Esophagus squamous epithelium (tissue), 5 donors: Measurements from ENCODE around the gene INAFM2. TPM values are rescaled to one million over a fixed set of nuclear protein-coding genes. Genes with fewer than 3 reads are reported as not detected.
A peak's percentile ranks its signal among the peaks of the same experiment; 100 is the strongest.

ENCODE experiments used
- DNase-seq: peaks from one replicate; lab custom pipeline; 2025; lab: John Stamatoyannopoulos, UW
- H3K27ac ChIP-seq, 4 donors: fragments of 200-600 bp; sonication (generic); one replicate each; pipeline ENCODE4 v1.5.1; 2016 to 2019; ENCODE audit warnings: mild to moderate bottlenecking in 1 of 4
- H3K27me3 ChIP-seq, 4 donors: fragments of 200-600 bp; sonication (generic); 1 replicate in 3 of 4; 2 replicates in 1 of 4; pipeline versions ENCODE4 v1.5.1 to v1.6.0; 2017 to 2021; ENCODE audit warnings: antibody characterized with exemption in 1 of 4
- H3K36me3 ChIP-seq, 3 donors: fragments of 200-600 bp; sonication (generic); one replicate each; pipeline ENCODE4 v1.5.1; 2016 to 2019
- H3K4me1 ChIP-seq, 3 donors: fragments of 200-600 bp; sonication (generic); one replicate each; pipeline ENCODE4 v1.5.1; 2017 to 2019
- H3K4me3 ChIP-seq, 4 donors: fragments of 200-600 bp; sonication (generic); 1 replicate in 3 of 4; 2 replicates in 1 of 4; pipeline ENCODE4 v1.5.1; 2016 to 2019; ENCODE audit warnings: mild to moderate bottlenecking in 2 of 4, moderate library complexity in 1 of 4
- H3K9me3 ChIP-seq, 3 donors: fragments of 200-600 bp; sonication (generic); one replicate each; pipeline ENCODE4 v1.5.1; 2016 to 2019
- POLR2A ChIP-seq, 4 donors: fragments of 450-650 bp; IDR thresholded peaks; one replicate each; pipeline ENCODE4 v1.6.1; 2017; ENCODE audit warnings: antibody characterized with exemption in 4 of 4, mild to moderate bottlenecking in 4 of 4, moderate library complexity in 3 of 4
- WGBS, 2 donors: methylation state at CpG; one replicate each; pipeline ENCODE4 v1.1.5; 2018; 5-methylcytosine and 5-hydroxymethylcytosine counted together
- intact Hi-C: fragments of 100-400 bp; cut with DNase I; formaldehyde crosslinking; loops from one replicate; pipeline ENCODE4 v1.15.0; 2022
- total RNA-seq, 4 donors: library from RNA; depleted of rRNA; stranded (reverse); fragments of >200 nt; gene quantifications; one replicate each; pipeline ENCODE4 v1.1.0, GENCODE V29; 2016
- TF ChIP-seq, protein P1 (sequence below), 6 experiments: fragments of 450-650 bp in 4 of 6; fragments of 200-600 bp in 2 of 6; sonication (generic) in 2 of 6; IDR thresholded peaks; one replicate each; pipeline ENCODE4 v1.5.1; 2016 to 2019; ENCODE audit warnings: antibody characterized with exemption in 6 of 6, mild to moderate bottlenecking in 4 of 6, moderate library complexity in 4 of 6
- donor health status: DM: yes; HTN: yes; CAD: no.

Gene INAFM2
- total RNA-seq, 4 donors from 2014 or later, result 4.7 to 10.1 (median 8.1) TPM

DNA sequence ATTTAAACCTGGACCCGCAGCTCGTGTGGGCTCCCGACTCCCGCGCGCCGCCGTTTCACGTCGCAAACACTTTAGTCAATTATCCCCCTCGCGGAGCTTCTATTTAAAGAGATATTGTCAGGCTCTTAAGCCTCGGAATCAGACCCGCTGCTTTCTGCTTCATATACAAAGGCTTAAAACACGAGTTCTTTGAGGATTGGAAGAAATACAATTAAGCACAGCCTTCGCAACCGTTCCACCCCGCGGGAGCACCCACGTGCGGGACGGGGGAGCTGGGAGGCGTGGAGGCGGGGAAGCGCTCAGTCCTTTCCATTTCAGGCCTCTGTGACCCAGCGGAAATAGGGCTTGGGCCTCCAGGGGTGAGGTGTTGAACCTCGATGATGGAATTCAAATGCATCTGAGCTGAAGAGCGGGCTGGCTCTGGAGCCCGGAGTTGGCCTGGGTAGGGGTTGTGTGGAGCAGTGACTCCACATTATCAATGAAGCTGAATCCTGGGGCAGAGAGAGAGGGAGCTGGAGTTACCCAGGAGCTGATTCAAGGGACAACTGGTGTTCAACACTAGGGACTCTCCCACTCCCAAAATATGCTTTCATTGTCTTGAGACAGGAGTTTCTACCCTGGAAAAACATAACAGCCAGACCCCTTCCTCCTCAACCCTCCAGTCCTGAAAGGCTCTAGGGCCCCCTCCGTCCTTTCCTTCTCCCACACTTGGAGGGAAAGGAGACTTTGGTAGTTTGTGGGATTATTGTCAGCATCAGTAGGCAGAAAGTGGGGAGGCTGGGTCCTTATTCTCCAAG is 43.0 kb upstream of the INAFM2 start:
- Histone ChIP-seq H3K4me3 (no peak overlapping the region), H3K27me3 (peaks cover 23 to 79% (median 33%) of the 10 kb centered on the region in 4 donors), H3K9me3 (no peaks in the 10 kb centered on the region), H3K4me1 (peaks cover 23 to 56% (median 27%) of the 10 kb centered on the region in 3 donors), H3K36me3 (peaks cover 0 to 27% (median 8%) of the 10 kb centered on the region in 3 donors), H3K27ac (no peak overlapping the region)
- TF ChIP-seq POLR2A (IDR thresholded peaks at IDR 0.05), result no peak
- TF ChIP-seq, protein P1, sequence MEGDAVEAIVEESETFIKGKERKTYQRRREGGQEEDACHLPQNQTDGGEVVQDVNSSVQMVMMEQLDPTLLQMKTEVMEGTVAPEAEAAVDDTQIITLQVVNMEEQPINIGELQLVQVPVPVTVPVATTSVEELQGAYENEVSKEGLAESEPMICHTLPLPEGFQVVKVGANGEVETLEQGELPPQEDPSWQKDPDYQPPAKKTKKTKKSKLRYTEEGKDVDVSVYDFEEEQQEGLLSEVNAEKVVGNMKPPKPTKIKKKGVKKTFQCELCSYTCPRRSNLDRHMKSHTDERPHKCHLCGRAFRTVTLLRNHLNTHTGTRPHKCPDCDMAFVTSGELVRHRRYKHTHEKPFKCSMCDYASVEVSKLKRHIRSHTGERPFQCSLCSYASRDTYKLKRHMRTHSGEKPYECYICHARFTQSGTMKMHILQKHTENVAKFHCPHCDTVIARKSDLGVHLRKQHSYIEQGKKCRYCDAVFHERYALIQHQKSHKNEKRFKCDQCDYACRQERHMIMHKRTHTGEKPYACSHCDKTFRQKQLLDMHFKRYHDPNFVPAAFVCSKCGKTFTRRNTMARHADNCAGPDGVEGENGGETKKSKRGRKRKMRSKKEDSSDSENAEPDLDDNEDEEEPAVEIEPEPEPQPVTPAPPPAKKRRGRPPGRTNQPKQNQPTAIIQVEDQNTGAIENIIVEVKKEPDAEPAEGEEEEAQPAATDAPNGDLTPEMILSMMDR (IDR thresholded peaks at IDR 0.05), result no peak
- intact Hi-C loops, result loop anchor here (5.0 kb wide), 2 partner anchors 87 to 142 kb away; no protein-coding TSS in a partner anchor
- no peak for DNase-seq
- WGBS, 2 donors, result 55 to 71% methylated on average over 23 to 24 of the region's 30 CpGs

DNA sequence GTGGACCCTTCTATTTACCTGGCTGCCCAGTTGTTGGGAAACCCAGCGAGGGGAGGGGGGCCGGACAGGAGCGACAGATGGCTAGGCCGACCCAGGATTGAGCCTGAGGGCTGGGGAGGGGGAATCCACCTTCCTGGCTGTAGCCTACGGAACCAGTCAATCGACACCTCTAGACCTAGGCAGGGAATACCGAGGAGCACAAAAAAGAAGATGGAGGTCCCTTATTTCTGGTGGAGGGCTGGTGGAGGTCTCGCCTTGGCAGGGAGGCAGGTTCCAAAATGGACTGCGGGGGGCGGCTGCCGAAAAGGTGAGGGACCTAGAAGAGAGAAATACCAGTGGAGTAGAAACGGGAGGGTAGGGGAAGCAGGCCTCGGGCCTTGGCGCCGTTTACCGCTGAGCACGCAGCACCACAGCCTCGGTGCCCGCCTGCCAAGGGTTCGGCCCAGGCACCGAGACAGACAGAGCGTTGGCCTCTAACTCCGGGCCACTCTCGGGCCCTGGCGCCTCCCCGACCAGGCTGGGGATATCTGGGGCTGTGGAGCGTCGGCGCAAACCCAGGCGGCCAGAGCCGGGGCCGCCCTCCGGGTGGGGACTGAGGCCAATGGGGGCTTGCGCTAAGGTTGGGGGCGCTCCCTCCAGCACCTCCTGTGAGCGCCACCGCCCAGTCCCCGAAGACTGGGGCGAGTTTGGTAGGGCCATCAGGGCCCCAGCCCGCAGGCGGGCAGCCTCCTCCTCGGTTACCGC is 42.3 kb upstream of the INAFM2 start:
- peaks cover 23 to 87% (median 33%) of the 10 kb centered on the region in 4 donors for H3K27me3 ChIP-seq
- peaks cover 0 to 19% (median 1%) of the 10 kb centered on the region in 3 donors for H3K36me3 ChIP-seq
- no peak overlapping the region for H3K27ac ChIP-seq
- WGBS, 2 donors, result 61 to 68% methylated on average over 15 to 18 of the region's 43 CpGs
- H3K4me3 ChIP-seq, result peak overlapping the region in 3 of 4 donors; percentile 44 to 61 (median 51)
- intact Hi-C loops, result loop anchor here (5.0 kb wide), 2 partner anchors 86 to 141 kb away; no protein-coding TSS in a partner anchor
- H3K9me3 ChIP-seq, result no peaks in the 10 kb centered on the region
- H3K4me1 ChIP-seq, result peaks cover 23 to 58% (median 27%) of the 10 kb centered on the region in 3 donors
- no peak for DNase-seq
- TF ChIP-seq, protein P1 (IDR thresholded peaks at IDR 0.05), result no peak
- TF ChIP-seq POLR2A (IDR thresholded peaks at IDR 0.05), result no peak

DNA sequence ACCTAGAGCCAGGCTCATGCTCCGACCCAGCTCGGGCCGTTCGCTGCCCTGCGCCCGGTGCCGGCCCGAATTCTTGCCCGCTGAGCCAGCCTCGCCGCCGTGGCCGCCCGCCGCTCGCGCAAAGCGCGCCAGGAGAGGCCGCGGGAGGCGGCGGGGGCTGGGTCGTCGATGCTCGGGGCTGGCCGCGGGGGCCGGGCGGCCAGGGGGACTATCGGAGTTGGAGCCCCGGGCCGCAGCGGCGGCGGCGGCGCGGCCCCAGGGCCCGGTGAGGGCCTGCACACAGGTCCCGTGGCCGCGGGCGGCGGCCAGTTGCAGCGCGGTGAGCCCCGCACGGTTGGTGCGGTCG is 41.7 kb upstream of the INAFM2 start:
- Histone ChIP-seq H3K27ac (no peak overlapping the region), H3K4me3 (peak overlapping the region; percentile 25 to 61 (median 48)), H3K36me3 (peaks cover 0 to 14% (median 0%) of the 10 kb centered on the region in 3 donors), H3K9me3 (no peaks in the 10 kb centered on the region), H3K27me3 (peaks cover 23 to 93% (median 33%) of the 10 kb centered on the region in 4 donors), H3K4me1 (peaks cover 23 to 58% (median 27%) of the 10 kb centered on the region in 3 donors)
- DNase-seq, result no peak
- WGBS, 2 donors, result no CpG with 5 or more reads among the region's 51 CpGs
- TF ChIP-seq POLR2A (IDR thresholded peaks at IDR 0.05), result no peak
- TF ChIP-seq, protein P1 (IDR thresholded peaks at IDR 0.05), result no peak
- intact Hi-C loops, result loop anchor here (5.0 kb wide), 2 partner anchors 86 to 141 kb away; no protein-coding TSS in a partner anchor

DNA sequence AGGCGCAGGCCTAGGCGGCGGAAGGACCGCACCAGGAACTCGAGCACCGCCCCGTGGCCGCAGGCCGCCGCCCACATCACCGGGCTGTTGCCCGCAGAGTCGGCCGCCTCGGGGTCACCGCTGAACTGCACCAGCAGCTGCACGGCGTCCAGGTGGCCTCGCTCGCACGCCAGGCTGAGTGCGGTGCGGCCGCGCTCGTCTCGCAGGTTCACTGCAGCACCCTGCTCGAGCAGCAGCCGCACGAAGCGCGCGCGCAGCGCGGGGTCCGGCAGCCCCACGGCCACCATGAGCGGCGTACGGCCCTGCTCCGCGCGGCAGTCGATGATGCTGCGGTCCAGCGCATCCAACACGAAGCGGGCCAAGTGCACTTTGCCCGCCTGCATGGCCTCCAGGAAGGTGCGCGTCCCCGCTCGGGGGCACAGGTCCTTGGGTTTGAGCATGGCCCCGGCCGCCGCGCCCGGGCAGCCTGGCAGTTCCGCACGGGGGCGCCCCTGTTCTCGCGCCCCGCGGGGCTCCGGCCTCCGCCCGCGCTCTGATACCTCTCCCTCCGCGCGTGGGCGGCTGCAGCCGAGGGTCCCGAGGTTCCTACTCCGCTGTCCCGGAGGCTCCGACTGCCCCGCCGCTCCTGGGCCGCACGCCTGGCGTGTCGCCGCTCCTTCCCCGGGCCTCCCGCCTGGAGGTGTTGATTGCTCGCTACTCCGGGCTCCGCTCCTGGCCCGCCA is 41.2 kb upstream of the INAFM2 start:
- WGBS, 2 donors, result no CpG with 5 or more reads among the region's 92 CpGs
- peaks cover 23 to 58% (median 27%) of the 10 kb centered on the region in 3 donors for H3K4me1 ChIP-seq
- H3K4me3 ChIP-seq, result peak overlapping the region; percentile 25 to 61 (median 48)
- H3K9me3 ChIP-seq, result no peaks in the 10 kb centered on the region
- H3K27me3 ChIP-seq, result peaks cover 23 to 98% (median 33%) of the 10 kb centered on the region in 4 donors
- peaks cover 0 to 9% (median 0%) of the 10 kb centered on the region in 3 donors for H3K36me3 ChIP-seq
- intact Hi-C loops, result loop anchor here (5.0 kb wide), 2 partner anchors 85 to 140 kb away; no protein-coding TSS in a partner anchor
- TF ChIP-seq, protein P1 (IDR thresholded peaks at IDR 0.05), result peak in 5 of 6 experiments; percentile 5 to 36 (median 27)
- TF ChIP-seq POLR2A (IDR thresholded peaks at IDR 0.05), result no peak
- no peak for DNase-seq
- no peak overlapping the region for H3K27ac ChIP-seq
